ENCODE measurements around the gene PLD2. TPM values are rescaled to one million over a fixed set of nuclear protein-coding genes. Genes with fewer than 3 reads are reported as not detected.
"Not testable (repeated sequence)": the region's sequence is repeated elsewhere in the genome, so short reads cannot be mapped to it uniquely, and the experiment has no call there.

The PLD2 gene
- total RNA-seq, 3 donors from 2014 or later, result 6.5 to 12.6 (median 8.9) TPM

DNA sequence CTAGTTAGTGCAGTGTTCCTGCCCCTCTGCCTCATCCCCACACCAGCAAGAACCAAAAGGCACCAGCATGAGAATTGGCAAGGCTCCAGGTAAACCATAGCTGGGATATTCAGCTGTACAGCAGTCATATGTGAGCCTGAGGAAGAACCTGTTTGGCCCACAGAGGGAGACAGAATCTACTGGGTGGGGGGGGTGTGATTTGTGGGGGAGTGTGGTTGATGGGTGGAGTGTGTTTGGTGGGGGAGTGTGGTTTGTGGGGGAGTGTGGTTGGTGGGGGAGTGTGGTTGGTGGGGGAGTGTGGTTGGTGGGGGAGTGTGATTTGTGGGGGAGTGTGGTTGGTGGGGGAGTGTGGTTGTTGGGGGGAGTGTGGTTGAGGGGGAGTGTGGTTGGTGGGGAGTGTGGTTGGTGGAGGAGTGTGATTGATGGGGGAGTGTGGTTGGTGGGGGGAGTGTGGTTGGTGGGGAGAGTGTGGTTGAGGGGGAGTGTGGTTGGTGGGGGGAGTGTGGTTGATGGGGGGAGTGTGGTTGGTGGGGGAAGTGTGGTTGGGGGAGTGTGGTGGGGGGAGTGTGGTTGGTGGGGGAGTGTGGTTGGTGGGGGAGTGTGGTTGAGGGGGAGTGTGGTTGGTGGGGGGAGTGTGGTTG, 45.7 kb downstream of the PLD2 start:
- H3K9me3 Mint-ChIP-seq, result peaks cover 5% of the 10 kb centered on the region
- no peak overlapping the region for H3K4me3 Mint-ChIP-seq
- peaks cover 37% of the 10 kb centered on the region for H3K4me1 Mint-ChIP-seq (ENCODE audit: low read depth)
- DNase-seq (no peak), ATAC-seq (peak in 1 of 2 donors; percentile 18)
- H3K27me3 Mint-ChIP-seq (ENCODE audit: low read depth), result no peaks in the 10 kb centered on the region
- H3K36me3 Mint-ChIP-seq (ENCODE audit: insufficient read depth), result peaks cover 7% of the 10 kb centered on the region

DNA sequence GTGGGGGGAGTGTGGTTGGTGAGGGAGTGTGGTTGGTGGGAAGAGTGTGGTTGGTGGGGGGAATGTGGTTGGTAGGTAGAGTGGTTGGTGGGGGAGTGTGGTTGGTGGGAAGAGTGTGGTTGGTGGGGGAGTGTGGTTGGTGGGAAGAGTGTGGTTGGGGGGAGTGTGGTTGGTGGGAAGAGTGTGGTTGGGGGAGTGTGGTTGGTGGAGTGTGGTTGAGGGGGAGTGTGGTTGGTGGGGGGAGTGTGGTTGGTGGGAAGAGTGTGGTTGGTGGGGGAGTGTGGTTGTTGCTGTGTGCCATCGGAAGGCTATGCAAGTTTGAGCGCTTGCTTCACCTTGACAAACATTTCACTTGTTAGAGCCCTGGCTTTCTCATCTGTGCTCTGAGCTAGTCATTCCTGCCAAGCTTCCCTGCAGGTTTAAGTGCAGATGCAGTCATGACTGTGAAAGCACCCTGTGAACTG, 46.3 kb downstream of the PLD2 start:
- Mint-ChIP-seq H3K4me3 (no peak overlapping the region), H3K4me1 (ENCODE audit: low read depth) (peaks cover 38% of the 10 kb centered on the region), H3K9me3 (peaks cover 5% of the 10 kb centered on the region), H3K27me3 (ENCODE audit: low read depth) (no peaks in the 10 kb centered on the region), H3K36me3 (ENCODE audit: insufficient read depth) (peaks cover 9% of the 10 kb centered on the region)
- no peak for ATAC-seq
- no peak for DNase-seq

DNA sequence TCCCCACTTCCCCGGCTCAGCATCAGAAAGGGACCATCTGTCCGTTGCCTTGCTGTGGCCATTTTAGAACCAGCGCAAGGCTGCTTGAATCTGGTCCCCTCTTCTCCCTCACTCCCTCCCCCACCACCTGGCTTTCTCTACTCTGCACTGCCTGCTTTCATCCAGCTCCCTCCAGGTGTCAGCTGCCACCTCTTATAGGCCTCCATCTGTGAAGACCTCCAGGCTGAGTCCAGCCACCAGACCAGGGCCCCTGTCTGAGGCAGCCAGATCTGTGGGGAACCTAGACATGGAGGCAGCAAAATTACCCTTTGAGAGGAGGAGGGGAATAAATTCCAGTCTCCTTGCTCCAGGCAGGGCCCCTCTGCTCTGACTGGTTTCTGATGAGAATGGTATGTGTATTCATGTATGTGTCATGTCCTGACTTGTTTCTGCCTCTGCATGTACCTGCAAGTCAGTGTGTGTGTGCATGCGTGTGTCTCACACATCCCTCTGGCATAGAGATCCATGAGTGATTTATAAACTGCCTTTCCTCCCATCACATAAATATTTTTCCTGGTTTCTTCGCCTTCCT, 47.2 kb downstream of the PLD2 start:
- Mint-ChIP-seq H3K9me3 (peaks cover 5% of the 10 kb centered on the region), H3K4me1 (ENCODE audit: low read depth) (peaks cover 41% of the 10 kb centered on the region), H3K36me3 (ENCODE audit: insufficient read depth) (peaks cover 9% of the 10 kb centered on the region), H3K27me3 (ENCODE audit: low read depth) (no peaks in the 10 kb centered on the region), H3K4me3 (no peak overlapping the region)
- ATAC-seq, result no peak
- no peak for DNase-seq

DNA sequence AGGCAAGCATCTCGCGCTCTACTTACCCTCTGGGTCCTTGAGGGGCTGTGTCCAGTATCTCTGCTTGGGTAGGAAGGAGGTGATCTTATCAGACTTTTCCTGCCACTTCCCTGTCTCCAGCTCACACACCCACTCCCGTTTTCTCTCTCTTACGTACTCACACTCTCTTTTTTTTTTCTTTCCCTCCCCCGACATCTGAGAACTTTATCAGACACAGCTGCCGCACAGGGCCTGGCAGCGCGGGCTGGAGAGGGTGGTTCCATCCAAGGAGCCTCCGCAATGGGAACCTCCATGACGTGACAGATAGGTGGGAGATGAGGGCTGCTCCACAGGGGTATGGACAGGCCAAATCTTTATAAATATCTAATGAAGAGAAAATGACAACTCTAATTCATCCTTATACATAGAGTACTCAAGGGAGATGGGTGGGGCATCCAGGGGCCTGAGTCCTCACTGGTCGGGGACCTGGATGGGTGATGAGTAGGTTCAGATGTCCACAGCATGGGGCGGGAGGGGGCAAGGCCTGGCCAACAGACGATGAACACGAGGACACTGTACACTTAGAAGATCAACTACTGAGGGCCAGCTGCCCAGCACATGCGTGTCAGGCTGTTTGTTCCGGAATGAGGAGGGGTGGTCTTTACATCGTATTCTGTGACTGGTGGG, 49.5 kb downstream of the PLD2 start:
- Mint-ChIP-seq H3K9me3 (peaks cover 5% of the 10 kb centered on the region), H3K4me3 (no peak overlapping the region), H3K4me1 (ENCODE audit: low read depth) (peaks cover 27% of the 10 kb centered on the region), H3K36me3 (ENCODE audit: insufficient read depth) (peaks cover 12% of the 10 kb centered on the region), H3K27me3 (ENCODE audit: low read depth) (no peaks in the 10 kb centered on the region)
- no peak for DNase-seq
- no peak for ATAC-seq

DNA sequence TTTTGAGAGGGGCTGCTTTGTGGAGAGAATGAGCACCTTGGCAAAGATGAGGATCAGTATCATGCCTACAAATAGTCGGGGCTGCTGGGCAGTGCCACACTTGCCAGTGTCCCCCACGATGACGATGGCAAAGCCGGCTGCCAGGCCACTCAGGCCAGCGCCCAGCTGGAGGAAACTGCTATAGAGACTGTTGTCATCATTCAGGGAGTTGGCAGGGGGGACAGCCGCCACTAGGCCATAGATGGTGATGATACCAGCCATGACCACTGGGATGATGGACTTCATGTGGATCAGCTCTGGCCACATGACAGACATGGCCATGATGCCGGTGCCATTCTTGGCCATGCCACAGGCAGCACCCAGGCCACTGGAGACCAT, 50.0 kb downstream of the PLD2 start:
- no peak for ATAC-seq
- H3K27me3 Mint-ChIP-seq (ENCODE audit: low read depth), result no peaks in the 10 kb centered on the region
- no peak overlapping the region for H3K4me3 Mint-ChIP-seq
- no peak for DNase-seq
- peaks cover 12% of the 10 kb centered on the region for H3K36me3 Mint-ChIP-seq (ENCODE audit: insufficient read depth)
- peaks cover 25% of the 10 kb centered on the region for H3K4me1 Mint-ChIP-seq (ENCODE audit: low read depth)
- H3K9me3 Mint-ChIP-seq, result peaks cover 5% of the 10 kb centered on the region

DNA sequence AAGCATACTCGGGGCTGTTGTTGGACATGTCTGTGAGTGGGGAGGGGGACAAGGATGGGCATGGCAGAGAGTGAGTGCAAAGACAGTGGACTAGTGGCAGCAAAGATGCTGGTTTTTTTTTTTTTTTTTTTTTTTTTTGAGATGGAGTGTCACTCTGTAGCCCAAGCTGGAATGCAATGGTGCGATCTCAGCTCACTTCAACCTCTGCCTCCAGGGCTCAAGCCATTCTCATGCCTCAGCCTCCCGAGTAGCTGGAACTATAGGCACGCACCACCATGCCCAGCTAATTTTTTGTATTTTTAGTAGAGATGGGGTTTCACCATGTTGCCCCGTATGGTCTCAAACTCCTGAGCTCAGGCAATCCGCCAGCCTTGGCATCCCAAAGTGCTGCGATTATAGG, 50.4 kb downstream of the PLD2 start:
- not testable (repeated sequence) for DNase-seq; ATAC-seq; H3K9me3 Mint-ChIP-seq; H3K4me3 Mint-ChIP-seq; H3K27me3 Mint-ChIP-seq (ENCODE audit: low read depth)
- Mint-ChIP-seq H3K36me3 (ENCODE audit: insufficient read depth) (peaks cover 12% of the 10 kb centered on the region), H3K4me1 (ENCODE audit: low read depth) (peaks cover 21% of the 10 kb centered on the region)

DNA sequence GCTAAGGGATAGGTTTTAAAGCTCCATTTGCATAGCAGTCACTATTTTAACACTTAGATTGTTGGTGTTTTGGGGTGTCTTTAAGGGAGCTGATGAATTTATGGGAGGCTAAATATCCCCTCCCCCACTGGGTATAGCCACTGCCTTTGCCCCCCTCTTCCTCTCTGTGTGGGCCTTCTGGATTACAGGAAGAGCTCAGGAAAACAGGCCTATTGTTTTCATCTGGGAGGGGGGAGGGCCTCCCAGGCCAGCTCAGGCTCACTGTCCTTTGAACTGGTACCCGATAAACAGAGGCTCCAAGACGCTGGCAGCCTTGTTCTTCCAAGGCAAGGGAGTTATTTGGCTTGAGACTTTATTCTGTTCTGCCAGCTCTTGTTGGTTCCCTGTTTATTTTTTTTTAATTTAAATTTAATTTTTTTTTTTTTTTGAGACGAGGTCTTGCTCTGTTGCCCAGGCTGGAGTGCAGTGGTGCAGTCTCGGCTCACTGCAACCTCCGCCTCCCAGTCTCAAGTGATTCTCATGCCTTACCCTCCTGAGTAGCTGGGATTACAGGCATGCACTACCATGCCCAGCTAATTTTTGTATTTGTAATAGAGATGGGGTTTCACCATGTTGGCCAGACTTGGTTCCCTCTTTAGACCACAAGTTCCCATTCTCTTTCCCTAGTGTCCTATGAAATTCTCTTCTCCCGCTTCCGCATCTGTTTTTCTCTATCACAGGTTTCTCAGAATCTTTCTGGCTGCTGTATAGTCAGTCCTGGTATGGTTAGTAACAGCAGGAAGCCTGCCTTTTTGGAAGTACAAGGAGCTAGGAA, 51.3 kb downstream of the PLD2 start:
- peaks cover 19% of the 10 kb centered on the region for H3K4me1 Mint-ChIP-seq (ENCODE audit: low read depth)
- DNase-seq (no peak), ATAC-seq (no peak)
- H3K4me3 Mint-ChIP-seq, result no peak overlapping the region
- H3K27me3 Mint-ChIP-seq (ENCODE audit: low read depth), result no peaks in the 10 kb centered on the region
- H3K9me3 Mint-ChIP-seq, result no peaks in the 10 kb centered on the region
- H3K36me3 Mint-ChIP-seq (ENCODE audit: insufficient read depth), result peaks cover 12% of the 10 kb centered on the region

DNA sequence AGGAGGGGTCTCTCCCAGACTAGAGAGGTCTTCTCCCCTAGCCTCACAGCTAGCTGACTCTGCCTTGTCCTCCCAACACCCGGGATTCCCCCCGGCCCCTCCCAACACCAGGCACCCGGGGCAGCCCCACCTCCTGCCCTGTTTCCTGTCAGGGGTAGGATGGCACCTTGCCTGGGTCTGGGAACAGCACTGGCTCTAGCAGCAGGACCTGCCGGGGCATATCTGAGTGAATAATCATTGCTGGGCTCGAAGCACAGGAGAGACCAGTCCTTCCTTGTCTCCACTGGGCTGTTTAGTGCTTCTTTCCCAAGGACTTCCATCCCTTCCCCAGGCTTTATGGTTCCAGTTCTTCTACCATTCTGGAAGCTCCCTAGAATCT, 51.9 kb downstream of the PLD2 start:
- ATAC-seq (no peak), DNase-seq (no peak)
- Mint-ChIP-seq H3K27me3 (ENCODE audit: low read depth) (no peaks in the 10 kb centered on the region), H3K4me1 (ENCODE audit: low read depth) (peaks cover 17% of the 10 kb centered on the region), H3K36me3 (ENCODE audit: insufficient read depth) (peaks cover 12% of the 10 kb centered on the region), H3K9me3 (no peaks in the 10 kb centered on the region), H3K4me3 (no peak overlapping the region)

DNA sequence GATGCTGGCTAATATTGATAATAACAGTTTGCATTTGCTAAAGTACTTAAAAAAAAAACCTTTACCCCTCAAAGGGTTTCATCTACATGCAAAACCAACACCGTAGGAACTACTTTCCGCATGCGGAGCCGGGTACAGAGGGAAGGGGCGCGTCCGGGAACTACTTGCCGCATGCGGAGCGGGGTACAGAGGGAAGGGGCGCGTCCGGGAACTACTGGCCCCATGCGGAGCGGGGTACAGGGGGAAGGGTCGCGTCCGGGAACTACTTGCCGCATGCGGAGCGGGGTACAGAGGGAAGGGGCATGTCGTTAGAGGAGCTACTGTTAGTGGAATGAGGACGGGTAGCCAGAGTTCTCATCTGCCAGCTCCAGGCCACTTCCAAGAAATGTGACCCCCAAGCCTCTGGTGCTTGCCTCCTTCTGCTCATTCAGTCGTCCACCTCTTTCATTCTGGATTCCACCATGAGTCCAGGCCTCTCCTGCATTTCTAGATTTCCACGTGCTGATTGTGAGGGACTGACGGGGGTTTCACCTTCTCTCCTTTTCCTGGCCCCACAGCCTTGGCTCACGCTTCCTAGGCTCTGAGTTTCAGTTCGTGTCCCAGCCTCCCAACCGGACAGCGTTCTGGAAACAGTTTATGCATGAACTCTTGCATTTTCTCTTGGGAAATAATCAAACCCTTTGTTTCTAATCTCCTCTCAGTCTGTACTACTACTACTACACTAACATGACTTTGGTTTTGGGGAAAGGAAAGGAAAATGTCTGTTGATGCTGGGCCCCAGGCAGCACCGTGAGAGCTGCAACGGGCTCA, 53.1 kb downstream of the PLD2 start:
- Mint-ChIP-seq H3K4me1 (ENCODE audit: low read depth) (peaks cover 13% of the 10 kb centered on the region), H3K9me3 (no peaks in the 10 kb centered on the region), H3K27me3 (ENCODE audit: low read depth) (no peaks in the 10 kb centered on the region), H3K4me3 (no peak overlapping the region), H3K36me3 (ENCODE audit: insufficient read depth) (peaks cover 8% of the 10 kb centered on the region)
- DNase-seq (no peak), ATAC-seq (no peak)

DNA sequence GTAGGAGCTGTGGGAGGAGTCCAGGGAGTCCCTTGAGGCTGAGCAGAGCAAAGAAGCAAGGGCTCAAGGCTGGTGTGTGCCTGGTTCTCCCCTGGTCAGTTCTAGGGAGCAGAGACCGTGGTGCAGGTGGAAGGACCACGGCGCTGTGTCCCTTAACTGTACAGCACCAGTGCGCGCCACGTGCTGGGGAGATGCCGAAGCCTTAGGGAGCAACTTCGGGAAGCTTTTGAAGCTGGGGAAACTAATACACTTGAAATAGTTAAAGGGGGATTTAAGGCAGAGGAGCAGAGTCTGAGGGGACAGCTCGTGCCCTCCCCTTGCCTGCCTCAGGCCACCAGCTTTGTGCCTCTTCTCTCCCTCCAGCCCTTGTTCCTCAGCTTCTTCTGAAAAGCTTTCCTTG, 53.7 kb downstream of the PLD2 start:
- Mint-ChIP-seq H3K36me3 (ENCODE audit: insufficient read depth) (peaks cover 8% of the 10 kb centered on the region), H3K4me1 (ENCODE audit: low read depth) (peaks cover 13% of the 10 kb centered on the region), H3K9me3 (no peaks in the 10 kb centered on the region), H3K27me3 (ENCODE audit: low read depth) (no peaks in the 10 kb centered on the region), H3K4me3 (no peak overlapping the region)
- no peak for DNase-seq
- no peak for ATAC-seq

DNA sequence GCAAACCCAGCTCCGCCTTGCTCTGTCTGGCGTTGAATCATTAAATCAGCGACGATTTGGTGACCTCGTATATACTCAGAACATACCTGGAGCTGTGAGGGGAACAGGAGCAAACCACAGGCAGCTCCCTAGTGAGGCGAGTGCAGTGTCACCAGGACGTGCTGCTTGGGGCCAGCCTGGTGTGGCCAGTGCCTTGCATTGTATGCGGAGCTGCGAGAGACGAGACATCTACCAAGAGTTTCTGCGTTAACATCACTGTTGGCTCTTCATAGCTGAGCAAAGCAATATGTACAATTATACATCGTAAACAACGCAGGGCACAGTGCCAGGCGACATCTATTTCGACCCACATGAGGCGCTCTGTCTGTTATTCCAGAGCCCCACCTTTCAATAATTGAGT, 54.1 kb downstream of the PLD2 start:
- ATAC-seq (no peak), DNase-seq (no peak)
- Mint-ChIP-seq H3K9me3 (no peaks in the 10 kb centered on the region), H3K36me3 (ENCODE audit: insufficient read depth) (peaks cover 8% of the 10 kb centered on the region), H3K4me1 (ENCODE audit: low read depth) (peaks cover 13% of the 10 kb centered on the region), H3K27me3 (ENCODE audit: low read depth) (no peaks in the 10 kb centered on the region), H3K4me3 (no peak overlapping the region)

DNA sequence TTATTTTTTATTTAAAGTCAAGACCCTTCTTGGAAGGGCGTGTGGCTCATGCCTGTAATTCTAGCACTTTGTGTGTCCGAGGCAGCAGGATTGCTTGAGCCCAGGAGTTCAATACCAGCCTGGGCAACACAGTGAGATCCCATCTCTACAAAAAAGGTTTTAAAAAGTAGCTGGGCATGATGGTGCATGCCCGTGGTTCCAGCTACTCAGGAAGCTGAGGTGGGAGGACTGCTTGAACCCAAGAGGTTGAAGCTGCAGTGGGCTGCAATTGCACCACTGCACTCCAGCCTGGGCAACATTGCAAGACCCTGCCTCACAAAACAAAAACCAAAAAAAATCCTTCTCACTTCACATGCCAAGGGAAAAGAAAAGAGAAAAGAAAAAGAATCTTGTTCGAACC, 55.8 kb downstream of the PLD2 start:
- ATAC-seq, result no peak
- peaks cover 7% of the 10 kb centered on the region for H3K36me3 Mint-ChIP-seq (ENCODE audit: insufficient read depth)
- no peak overlapping the region for H3K4me3 Mint-ChIP-seq
- no peak for DNase-seq
- H3K9me3 Mint-ChIP-seq, result no peaks in the 10 kb centered on the region
- no peaks in the 10 kb centered on the region for H3K27me3 Mint-ChIP-seq (ENCODE audit: low read depth)
- peaks cover 5% of the 10 kb centered on the region for H3K4me1 Mint-ChIP-seq (ENCODE audit: low read depth)

DNA sequence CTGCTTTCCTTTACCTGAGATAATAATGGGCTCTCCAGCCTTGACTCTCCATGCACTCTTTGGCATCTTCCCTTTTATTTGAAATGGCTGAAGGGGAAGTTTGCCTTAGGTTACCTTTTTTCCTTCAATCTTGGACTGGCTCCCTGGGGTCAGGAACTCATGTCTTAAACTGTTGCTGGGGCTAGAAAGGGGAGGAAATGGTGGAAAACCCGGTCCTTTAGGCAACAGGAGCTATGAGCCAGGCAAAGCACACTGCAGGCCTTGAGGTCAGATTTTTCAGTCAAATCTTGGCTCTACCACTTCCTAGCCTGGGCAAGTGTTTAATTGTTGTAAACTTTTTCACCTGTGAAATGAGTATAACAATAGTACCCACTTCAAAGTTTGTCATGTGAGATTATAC, 56.4 kb downstream of the PLD2 start:
- no peak for DNase-seq
- peaks cover 7% of the 10 kb centered on the region for H3K36me3 Mint-ChIP-seq (ENCODE audit: insufficient read depth)
- H3K9me3 Mint-ChIP-seq, result no peaks in the 10 kb centered on the region
- no peak overlapping the region for H3K4me3 Mint-ChIP-seq
- H3K4me1 Mint-ChIP-seq (ENCODE audit: low read depth), result peaks cover 5% of the 10 kb centered on the region
- H3K27me3 Mint-ChIP-seq (ENCODE audit: low read depth), result no peaks in the 10 kb centered on the region
- no peak for ATAC-seq

DNA sequence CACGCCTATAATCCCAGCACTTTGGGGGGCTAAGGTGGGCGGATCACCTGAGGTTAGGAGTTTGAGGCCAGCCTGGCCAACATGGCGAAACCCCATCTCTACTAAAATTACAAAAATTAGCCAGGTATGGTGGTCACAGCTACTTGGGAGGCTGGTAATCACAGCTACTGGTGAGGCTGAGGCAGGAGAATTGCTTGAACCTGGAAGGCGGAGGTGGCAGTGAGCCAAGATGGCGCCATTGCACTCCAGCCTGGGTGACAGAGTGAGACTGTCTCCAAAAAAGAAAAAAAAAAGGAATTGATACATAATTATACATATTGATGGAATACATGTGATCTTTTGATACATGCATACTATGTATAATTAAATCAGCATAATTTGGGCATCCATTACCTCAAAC, 60.6 kb downstream of the PLD2 start:
- not testable (repeated sequence) for H3K4me1 Mint-ChIP-seq (ENCODE audit: low read depth); DNase-seq; H3K4me3 Mint-ChIP-seq; H3K27me3 Mint-ChIP-seq (ENCODE audit: low read depth); H3K36me3 Mint-ChIP-seq (ENCODE audit: insufficient read depth); ATAC-seq; H3K9me3 Mint-ChIP-seq
